ENCODE results near the gene ABCA2.

DNA sequence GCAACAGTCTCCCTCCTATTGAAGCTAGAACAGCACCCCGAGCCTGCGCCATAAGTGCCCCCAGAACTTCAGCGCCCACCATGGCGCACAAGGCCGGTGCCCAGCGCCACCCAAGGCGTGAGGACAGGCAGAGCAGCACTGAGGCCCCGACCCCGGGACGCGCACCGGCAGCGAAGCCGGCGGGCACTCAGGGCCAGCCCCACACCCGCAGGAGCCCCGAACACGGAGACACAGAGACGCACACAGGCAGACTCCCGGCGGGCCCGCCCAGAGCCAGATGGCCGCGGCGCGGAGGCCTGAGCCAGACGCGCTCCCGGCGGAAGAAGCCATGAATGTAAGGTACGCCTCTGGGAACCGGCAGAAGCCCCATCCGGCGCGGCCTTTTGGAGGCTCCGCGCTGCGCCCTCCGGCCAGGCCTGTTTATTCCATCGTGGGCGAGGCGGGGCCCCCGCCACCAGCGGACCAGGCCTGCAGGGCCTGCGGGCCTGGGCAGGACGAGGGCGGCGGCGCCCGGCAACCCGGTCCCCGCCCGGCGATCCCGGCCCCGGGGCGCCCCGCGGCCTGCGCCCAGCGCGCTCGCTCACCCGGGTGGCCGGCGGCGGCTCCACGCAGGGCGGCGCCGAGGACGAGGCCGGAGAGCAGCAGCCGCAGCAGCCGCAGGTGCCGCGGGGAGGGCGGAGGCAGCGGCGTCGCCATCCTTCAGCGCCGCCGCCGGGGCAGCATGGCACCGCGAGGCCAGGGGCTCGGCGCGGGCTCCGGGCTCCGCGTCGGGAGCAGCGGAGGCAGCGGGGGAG, 17.5 kb upstream of the ABCA2 start:
- TF ChIP-seq, protein P1, sequence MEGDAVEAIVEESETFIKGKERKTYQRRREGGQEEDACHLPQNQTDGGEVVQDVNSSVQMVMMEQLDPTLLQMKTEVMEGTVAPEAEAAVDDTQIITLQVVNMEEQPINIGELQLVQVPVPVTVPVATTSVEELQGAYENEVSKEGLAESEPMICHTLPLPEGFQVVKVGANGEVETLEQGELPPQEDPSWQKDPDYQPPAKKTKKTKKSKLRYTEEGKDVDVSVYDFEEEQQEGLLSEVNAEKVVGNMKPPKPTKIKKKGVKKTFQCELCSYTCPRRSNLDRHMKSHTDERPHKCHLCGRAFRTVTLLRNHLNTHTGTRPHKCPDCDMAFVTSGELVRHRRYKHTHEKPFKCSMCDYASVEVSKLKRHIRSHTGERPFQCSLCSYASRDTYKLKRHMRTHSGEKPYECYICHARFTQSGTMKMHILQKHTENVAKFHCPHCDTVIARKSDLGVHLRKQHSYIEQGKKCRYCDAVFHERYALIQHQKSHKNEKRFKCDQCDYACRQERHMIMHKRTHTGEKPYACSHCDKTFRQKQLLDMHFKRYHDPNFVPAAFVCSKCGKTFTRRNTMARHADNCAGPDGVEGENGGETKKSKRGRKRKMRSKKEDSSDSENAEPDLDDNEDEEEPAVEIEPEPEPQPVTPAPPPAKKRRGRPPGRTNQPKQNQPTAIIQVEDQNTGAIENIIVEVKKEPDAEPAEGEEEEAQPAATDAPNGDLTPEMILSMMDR (IDR thresholded peaks at IDR 0.05) = no peak
- TF ChIP-seq SIN3A (IDR thresholded peaks at IDR 0.05; ENCODE audit: borderline replicate concordance, insufficient read depth, low read depth, low read length) (no peak), TCF7L2 (IDR thresholded peaks at IDR 0.05; ENCODE audit: low read depth, low read length) (no peak)
